Measurements from ENCODE around the gene SPDYC.
"Not testable (repeated sequence)": the region's sequence is repeated elsewhere in the genome, so short reads cannot be mapped to it uniquely, and the experiment has no call there.

Gene SPDYC

DNA sequence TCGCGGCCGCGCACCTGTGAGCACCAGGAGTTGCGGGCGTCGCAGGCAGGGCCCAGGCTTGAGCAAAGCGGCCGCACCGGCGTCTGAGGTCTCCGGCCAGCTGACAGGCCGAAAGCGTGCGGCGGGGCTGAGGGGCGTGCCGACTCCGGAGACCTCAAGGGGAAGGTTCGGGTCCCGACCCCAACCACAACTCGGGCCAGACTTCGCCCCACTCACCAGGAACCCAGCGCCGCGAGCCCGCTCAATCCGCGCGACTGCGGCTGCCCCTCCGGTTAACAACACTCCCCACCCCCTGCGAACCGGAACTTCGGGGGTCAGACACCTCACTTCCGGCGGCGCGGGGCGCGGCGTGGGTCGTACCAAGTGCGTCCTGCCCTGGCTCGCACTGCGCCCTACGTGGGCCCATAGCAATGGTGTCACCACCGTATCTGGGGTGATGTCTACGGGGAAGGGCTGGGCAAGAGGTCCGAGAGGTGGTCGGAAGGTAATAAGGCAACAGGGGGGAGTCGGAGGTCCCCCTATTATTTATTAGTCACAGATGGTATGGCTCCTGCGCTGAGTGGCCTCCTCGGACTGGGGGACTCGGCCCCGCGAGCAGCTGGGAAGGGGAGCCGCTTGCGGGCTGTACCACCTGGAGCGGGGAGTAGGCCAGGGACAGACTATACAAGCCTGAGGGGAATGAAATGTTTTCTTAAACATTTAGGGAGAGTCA lies 35.6 kb upstream of the SPDYC start, which contains the start of gene SYVN1:
TSS of gene SYVN1 (minus strand) at position 280 of the 712 bp plus-strand sequence. CDS start 918 bp downstream, outside the sequence.
- DNase-seq, result peak; percentile 90

DNA sequence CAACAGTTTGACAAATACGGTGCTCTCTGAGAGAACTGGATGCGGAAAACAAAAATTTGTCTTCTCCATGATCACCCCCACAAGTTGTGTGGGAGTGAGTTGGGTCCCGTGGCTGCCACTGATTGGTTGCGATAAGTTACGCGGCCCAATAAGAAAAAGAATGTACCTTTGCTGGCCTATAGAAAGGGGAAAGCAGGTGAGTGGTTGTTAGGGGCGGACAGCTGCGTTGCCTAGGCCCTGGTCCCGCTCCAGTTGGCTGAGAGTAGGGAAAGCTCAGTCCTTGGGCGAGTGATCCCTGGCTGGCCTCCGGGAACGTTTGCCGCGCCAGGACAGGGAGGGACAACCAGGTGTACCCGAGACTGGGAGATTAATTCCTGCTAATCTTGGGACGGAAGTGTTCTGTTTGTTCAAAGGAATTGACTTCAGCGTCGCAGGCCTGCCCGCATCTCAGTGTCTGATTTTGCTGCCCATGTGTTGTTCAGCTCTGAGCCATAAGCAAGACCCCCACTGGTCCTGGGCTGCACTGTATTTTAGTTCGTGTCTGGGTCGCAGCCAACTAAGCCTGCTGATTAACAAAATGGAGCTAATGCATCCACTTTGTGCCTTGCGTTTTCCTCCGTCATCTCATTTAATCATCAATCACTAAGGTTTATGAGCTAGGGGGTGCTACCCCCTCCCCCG lies 34.9 kb upstream of the SPDYC start:
- peak; percentile 98 for DNase-seq

DNA sequence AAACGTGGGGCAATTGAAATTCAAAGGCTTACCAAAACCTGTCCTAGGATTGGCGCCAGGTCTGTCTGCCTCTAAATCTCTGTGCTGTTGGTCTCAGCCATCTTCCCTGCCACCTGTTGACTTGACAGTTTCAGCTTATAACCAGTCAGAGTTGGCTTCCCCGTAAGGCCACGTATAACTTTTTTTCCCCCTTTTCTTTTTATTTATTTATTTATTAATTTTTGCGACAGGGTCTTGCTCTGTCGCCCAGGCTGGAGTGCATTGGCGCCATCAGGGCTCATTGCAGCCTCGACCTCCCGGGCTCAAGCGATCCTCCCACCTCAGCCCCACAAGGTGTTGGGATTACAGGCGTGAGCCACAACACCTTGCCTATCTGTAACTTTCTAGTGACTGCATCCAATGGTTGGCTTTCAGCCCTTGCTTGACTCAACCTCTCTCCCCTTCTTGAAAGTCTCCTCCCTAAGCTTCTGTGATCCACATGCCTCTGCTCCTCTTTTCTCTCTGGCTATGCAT lies 34.3 kb upstream of the SPDYC start:
- no peak for DNase-seq

DNA sequence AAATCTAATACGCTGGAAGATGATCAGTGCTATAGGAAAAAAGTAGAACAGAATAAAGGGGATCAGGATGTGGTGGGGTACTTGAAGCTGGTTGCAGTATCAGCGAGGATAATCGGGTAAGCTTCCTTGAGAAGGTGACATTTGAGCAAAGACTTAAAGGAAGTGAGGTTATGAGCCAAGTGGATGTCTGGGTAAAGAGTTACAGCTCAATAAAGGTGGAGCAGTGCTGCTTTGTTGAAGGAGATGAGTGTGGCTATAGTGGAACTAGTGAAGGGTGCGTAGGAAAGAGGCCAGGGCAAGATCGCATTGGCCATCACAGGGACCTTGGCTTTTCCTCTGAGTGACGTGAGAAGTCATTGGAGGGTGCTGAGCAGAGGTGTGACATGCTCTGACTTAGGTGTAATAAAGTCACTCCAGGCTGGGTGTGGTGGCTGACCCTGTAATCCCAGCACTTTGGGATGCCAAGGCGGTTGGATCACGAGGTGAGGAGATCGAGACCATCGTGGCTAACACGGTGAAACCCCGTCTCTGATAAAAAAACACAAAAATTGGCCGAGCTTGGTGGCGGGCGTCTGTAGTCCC lies 33.4 kb upstream of the SPDYC start:
- DNase-seq, result no peak

DNA sequence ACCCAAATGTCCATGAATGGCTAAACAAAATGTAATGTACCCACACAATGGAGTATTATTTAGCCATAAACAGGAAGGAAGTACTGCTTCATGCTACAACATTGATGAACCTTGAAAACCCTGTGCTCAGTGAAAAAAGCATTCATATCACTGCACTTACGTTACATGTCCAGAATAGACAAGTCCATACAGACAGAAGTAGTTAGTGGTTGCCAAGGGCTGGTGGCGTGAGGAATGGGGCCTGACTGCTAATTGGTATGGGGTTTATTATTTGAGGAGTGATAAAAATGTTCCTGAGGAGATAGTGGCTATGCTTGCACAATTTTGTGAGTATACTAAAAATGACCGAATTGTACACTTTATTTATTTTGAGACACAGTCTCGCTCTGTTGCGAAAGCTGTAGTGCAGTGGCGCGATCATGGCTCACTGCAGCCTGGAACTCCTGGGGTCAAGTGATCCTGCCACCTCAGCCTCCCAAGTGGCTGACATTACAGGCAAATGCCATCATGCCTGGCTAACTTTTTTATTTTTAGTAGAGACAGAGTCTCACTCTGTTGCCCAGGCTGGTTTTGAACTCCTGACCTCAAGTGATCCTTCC lies 28.0 kb upstream of the SPDYC start:
- no peak for DNase-seq

DNA sequence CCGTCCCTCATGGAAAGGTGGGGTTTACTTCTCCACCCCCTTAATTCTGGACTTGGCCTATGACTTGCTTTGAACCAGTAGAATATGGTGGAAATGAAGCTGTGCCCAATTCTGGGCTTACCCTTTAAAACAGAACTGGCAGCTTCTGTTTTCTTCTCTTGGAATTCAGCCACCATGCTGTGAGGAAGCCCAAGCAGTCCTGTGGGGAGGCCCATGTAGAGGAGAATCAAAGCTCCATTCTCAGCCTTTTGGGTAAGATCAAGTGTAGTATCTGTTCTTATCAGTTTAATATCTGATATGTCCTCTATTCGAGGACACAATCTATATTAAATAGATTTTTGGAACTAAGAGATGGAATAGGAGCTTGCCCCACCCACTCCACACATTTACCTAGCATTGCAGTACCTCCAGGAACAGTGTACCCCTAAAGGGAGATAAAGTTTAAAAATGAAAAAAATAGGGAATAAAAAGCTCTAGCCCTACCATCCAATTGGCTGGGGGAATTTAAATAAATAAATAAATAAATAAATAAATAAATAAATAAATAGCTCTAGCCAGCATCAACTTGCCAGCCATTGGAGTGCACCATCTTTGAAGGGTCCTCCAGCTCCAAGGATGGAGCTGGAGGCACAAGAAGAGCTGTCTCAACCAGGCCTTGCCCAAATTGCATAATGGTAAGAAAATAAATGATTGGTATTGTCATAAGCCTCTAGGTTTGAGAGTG lies 22.5 kb upstream of the SPDYC start:
- no peak for DNase-seq

DNA sequence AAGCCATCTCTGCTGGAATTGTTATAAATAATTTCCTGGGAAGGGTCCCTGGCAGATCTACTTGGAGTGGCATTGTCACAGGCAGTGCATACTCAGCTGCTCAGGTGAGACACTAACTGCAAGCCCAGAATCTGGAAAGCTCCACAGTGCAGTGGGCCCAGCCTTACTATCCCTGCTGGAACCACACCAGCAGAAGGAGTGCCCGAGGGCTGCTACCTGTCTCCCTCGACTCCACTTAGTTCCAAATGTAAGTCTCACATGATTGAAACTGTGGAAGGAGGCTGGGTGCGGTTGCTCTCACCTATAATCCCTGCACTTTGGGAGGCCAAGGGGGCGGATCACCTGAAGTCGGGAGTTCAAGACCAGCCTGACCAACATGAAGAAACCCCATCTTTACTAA lies 21.4 kb upstream of the SPDYC start:
- no peak for DNase-seq

DNA sequence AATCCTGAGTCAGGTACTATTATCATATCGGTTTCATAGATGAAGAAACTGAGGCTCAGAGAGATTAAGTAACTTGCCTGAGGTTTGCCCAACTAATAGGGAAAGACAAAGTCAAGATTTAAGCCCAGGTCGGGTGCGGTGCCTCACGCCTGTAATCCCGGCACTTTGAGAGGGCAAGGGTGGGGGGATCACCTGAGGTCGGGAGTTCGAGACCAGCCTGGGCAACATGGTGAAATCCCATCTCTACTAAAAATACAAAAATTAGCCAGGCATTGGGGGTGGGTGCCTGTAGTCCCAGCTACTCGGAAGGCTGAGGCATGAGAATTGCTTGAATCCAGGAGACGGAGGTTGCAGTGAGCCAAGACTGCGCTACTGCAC lies 19.9 kb upstream of the SPDYC start:
- DNase-seq, result not testable (repeated sequence)

DNA sequence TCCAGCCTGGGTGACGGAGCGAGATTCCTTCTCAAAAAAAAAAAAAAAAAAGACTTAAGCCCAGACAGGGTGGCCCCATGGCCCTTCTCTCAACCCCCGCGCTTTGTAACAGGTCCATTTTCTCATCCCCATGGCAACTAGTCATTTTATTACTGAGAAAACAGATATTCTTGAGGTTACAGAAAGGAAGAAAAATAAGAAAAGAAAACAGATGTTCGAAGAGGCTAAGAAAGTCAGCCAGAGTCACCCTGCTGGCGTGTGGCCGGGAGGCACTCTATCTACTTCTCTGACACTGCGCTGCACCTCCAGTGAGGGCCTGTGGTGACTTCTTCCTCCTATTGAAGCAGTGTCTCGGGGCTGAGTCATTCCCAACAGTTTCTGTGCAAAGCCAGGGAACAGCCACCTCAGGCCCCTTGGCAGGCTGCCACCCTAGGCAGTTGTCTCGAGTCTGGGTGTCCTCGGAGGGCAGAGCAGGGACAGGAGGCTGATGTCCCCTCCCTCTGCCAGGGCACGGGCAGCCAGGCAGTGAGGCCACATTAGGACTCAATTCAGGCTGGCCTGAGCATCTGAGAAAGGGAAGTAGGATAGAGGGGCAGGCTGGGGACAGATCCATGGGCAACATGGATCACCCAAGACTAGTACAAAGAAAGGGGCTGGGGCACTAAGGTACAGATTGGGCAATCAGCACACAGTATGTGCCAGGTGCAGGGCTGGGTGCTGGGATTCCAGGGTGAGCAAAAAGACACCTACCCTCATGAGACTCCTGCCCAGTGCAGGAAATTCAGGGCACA lies 19.3 kb upstream of the SPDYC start:
- DNase-seq, result peak; percentile 19

DNA sequence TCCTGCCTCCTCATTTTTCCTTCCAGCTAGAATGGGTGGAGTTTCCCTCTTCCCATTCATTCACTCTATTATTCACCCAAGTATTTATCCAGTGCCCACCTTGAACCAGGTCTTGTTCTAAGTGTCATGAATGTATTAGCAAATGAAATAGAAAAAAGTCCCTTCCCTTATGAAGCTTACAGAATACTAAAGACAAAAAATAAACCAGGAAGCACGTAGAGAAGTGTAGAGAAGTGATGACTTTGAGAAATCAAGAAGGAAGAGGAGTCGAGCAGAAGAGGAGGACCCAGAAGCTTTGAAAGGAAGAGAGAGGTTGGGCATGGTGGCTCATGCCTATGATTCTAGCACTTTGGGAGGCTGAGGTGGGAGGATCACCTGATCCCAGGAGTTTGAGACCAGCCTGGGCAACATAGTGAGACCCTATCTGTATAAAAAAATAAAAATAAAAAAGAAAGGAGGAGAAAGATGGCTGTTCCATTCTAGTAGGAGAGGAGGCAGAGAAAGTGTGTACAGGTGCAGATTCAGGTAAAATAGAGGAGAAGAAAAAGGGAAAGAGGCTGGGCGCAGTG lies 18.6 kb upstream of the SPDYC start:
- no peak for DNase-seq

DNA sequence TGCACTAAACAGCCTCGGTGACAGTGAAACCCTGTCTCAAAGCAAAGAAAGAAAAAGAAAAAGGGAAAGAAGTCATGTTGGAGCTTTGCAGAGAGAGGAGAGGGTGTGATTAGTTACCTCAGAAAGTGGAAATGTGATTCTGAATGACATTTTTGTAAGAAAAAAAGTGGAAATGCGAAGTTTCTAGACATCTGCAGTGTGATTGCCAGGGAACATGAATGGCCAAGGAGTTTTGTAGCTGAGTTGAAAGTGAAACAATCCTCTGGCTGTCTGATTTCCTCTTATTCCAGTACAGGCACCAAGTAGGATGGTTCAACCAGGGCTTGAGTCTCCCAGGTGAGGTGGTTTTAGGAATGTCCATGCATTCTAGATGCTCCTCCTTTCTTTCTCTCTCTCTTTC lies 17.9 kb upstream of the SPDYC start:
- no peak for DNase-seq

DNA sequence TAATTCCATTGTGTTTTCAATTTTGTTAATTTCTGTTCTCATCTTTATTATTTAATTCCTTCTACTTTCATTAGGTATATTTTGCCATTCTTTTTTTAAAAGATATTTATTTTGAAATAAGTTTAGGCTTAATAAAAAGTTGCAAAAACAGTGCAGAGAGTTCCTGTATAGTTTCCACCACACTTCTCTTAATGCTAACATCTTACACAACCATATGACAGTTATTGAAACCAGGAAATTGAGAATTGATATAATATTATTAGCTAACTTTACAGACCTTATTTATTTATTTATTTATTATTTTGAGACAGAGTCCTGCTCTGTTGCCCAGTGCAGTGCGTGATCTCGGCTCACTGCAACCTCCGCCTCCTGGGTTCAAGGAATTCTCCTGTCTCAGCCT lies 13.8 kb upstream of the SPDYC start:
- no peak for DNase-seq

DNA sequence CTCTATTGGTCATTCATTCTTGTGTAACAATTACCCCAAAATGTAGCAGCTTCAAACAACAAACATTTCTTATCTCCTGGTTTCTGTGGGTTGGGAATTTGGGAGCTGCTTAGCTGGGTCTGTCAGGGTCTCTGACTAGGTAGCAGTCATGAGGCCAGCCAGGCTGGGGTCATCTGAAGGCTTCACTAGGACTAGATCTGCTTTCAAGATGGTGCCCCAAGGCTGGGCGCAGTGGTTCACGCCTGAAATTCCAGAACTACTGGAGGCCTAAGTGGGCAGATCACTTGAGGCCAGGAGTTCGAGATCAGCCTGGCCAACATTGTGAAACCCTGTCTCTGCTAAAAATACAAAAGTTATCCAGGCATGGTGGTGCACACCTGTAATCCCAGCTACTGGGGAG lies 13.1 kb upstream of the SPDYC start:
- no peak for DNase-seq

DNA sequence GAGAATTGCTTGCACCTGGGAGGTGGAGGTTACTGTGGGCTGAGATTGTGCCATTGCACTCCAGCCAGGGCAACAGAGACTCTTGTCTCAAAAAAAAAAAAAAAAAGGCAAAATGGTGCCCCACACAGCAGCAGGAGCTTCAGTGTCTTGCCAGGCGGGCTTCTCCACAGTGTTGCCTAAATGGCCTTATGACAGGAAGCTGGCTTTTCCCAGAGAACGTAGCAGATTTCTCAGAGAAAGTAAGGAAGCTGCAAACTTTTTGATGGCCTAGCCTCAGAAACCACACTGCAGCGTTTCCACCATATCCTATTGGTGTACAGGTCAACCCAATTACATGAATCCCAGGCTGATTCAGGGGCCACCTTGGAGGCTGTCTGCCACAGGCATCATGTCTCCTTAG lies 12.7 kb upstream of the SPDYC start:
- DNase-seq, result no peak

DNA sequence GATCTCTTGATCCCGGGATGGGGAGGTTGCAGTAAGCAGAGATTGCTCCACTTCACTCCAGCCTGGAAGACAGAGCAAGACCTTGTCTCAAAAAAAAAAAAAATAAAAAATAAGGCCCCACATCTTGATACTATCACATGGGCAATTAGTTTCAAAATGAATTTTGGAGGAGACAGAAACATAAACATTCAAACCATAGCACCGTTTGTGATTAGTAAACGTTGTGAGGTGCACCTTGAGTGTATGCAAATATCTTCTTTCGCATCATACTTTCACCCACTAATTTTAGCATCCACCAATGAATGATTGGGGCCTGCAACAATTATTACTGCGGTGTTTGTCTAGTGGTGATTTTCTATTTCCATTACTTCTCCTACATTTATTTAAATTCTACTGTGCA lies 11.0 kb upstream of the SPDYC start:
- DNase-seq, result no peak

DNA sequence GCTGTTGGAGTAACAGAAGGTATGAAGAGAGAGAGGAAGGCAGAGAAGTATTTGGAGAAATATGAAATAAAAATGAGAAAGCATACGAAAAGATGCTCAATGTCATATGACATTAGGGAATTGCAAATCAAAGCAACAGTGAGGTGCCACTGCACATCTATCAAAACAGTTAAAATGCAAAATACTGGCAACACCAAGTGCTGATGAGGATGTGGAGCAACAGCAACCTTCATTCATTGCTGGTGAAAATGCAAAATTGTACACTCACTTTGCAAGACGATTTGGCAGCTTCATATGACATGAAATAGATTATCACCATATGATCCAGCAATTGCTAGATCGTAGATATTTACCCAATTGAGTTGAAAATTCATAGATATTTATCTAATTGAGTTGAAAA lies 9.4 kb upstream of the SPDYC start:
- no peak for DNase-seq

DNA sequence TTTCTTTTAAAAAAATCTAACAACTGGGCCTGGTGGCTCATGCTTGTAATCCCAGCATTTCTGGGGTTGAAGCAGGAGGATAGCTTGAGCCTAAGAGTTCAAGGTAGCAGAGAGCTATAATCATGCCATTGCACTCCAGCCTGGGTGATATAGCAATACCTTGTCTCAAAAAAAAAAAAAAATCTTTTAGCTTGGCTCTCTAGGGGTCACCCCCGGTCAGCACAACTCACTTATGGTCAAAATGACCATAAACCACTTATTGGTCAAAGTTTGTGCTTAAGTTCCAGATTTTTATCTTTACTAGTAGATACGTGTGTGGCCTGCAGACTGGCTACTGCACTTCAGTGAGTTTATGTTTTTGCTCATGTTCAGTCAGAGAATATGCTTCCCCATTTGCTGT lies 6.3 kb upstream of the SPDYC start:
- DNase-seq, result no peak

DNA sequence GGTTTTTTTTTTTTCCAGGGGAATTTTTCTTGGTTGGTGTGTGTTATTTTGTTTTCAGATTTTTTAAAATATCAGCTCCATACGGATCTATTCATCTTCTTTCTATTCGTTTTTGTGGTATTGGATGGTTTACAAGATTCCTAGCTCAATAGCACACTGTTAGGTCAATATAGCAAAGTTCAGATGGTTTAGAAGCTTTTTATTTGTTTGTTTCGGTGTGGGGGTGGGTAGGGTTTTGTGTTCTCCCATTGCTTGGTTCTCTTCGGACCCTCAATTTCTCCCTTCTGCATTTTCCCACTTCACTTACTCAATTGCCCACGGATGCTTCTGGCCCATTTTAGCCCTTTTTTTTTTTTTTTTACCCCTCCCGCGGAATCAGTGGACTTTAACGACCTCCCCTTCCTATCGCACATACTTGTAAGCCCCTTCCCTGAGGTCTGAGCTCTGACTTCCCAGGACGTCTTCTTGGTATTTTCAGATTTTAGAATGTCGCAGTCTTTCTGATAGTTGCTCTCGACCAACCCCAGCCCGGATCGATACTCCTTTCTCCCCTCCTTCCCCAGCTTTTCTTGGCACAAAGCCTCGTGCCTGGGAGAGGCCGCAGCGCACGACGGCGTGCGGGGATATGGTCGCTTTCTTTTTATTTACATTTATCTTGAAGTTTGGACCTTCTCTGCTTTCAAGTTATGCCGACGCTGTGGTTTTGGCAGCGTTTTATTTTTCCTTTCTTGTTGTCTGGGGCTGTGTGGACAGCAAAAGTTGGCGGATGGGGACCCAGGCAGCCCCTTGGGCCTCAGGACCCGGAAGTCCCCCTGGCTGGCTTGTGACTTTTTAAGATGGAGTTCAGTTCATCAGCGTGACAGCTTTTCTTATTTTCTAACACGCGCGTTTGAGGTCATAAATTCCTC lies 4.4 kb upstream of the SPDYC start:
- DNase-seq, result no peak

DNA sequence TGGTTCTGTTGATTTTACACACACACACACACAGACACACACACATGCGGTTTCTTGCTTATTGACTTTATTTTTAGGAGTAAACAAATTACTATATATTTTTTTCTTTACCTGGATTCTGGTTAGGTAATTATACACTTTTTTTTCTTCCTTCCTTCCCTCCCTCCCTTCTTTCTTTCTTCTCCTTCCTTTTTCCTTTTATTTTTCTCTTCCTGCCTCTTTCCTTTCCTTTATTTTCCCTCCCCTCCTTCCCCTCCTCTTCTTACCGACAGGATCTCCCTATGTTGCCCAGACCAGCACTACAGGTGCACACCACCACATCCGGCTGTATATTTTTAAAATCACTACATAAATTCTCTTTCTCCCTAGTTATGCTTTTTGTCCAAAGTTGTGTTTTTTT lies 3.1 kb upstream of the SPDYC start:
- DNase-seq, result no peak

DNA sequence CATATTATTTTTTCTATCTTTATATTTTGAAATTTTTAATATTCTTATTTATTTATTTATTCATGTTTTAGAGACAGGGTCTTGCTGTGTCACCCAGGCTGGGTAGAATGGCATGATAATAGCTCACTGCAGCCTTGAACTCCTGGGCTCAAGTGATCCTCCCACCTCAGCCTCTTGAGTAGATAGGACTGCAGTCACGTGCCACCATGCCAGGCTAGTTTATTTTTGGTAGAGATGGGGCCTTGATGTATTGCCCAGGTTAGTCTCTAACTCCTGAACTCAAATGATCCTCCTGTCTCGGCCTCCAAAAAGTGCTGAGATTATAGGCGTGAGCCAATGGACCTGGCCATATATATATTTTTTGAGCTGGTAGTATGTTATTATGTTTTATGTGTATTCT lies 2.4 kb upstream of the SPDYC start:
- no peak for DNase-seq

DNA sequence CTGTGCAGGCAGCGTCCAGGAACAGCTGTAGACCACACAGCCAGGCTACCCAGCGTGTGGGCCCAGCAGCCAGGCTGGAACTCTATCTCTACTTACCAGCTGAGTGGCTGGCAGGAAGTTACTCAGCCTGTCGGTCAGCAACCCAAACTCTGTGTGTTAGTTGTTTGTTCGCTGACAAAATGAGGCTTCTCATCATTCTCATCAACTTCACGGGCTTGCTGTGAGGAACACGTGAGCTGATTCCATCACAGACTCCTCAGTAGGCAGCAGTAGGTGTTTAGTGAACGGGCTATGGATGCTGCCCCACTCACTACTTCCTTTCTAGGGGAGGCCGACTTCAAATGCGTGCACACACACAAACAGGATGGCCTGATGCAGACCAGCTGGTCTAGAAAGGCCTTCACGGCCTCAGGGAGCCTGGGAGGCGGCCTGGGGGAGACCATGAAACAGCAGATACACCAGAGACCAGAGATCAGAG lies 830 bp upstream of the SPDYC start:
- DNase-seq, result no peak

Data from NCI-H774 (cell line).